Measurements from ENCODE around the gene PRF1. TPM values are rescaled to one million over a fixed set of nuclear protein-coding genes. Genes with fewer than 3 reads are reported as not detected.

Gene PRF1
- total RNA-seq, 1 donor from 2014 or later, result 4.3 TPM

GRCh38 chr10:70567603-70568002 is 34.9 kb downstream of the PRF1 start:
- ATAC-seq (no peak), DNase-seq (ENCODE audit: missing footprints) (no peak)
- intact Hi-C loops (cut with DNase I), result no loop called here

DNA sequence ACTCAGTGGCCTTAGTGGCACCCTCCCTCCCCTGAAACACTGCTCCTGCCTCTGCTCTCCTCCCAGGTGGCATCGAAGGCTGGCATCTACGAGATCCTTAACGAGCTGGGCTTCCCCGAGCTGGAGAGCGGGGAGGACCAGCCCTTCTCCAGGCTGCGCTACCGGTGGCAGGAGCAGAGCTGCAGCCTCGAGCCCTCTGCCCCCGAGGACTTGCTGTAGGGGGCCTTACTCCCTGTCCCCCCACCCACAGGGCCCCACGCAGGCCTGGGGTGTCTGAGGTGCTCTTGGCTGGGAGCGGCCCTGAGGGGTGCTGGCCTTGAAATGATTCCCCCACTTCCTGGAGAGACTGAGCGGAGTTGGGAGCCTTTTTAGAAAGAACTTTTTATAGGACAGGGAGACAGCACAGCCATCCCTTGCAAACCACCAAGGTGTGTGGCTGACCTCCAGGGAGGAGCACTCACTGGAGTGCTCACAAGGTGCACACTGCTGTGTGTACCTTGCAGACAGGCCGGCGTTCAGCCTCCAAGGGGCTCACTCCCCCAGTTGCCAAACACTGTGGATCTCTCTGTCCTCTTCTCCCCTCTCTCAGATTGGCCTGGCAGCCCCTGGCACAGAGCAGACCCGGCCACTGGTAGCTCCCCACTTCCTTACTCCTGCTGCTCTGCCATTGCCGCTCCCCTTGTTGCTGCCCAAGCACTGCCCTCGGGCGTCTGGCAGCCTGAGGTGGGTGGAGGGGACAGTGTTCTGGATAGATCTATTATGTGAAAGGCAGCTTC is 35.8 kb downstream of the PRF1 start:
- intact Hi-C loops (cut with DNase I), result no loop called here
- ATAC-seq (no peak), DNase-seq (ENCODE audit: missing footprints) (peak; percentile 27)

DNA sequence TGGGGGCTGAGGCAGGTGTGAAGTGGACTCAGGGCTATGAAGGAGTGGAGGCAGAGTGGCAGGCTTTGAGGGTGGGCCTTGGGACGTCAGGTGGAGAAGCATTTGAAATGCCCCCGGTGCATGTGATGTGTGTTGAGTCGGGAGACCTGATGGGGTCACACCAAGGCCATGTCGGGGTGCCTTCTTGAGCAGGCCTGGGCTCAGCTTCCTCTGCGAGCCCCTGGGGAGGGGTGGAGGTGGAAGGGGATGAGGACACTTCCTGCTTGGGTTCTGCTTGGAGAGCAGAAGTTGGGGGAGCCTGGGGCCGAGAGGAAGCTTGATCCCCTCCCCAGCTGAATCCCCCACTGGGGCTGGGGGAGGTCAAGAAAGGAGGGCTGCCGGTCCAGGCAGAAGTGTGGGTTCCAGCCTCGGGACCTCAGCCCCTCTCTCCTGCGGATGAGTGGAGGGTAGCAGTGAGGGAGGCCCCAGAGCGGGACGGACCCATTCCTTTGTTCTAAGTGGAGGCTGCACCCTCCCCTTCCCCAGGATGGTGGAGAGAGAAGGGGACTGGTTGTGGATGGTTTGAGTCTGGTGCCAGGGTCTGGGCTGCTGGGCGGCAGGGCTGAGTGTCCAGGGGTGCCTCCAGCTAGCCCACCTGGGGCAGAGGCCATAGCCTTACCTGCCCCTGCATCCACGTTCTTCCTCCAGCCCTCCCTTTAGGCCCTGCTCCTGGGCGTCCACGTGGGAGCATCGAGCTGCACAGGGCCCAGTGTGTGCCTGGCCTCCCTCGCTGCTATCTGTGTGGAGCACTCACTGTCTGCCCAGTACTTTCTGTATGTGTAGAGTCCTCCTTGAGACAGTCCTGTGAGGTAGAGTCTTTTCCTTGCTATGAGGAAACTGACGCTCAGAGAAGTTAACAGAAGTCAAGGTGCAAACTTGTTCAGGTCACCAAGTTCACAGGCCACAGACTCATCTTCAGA is 36.7 kb downstream of the PRF1 start:
- ATAC-seq (no peak), DNase-seq (ENCODE audit: missing footprints) (peak; percentile 52)
- intact Hi-C loops (cut with DNase I), result no loop called here

- DNase-seq (ENCODE audit: missing footprints) (peak; percentile 51), ATAC-seq (no peak)
- intact Hi-C loops (cut with DNase I), result no loop called here
Observed at GRCh38 chr10:70564901-70565351, 37.6 kb downstream of the PRF1 start.

- intact Hi-C loops (cut with DNase I), result no loop called here
- ATAC-seq, result no peak
Observed at GRCh38 chr10:70564113-70564725, 38.3 kb downstream of the PRF1 start.

DNA sequence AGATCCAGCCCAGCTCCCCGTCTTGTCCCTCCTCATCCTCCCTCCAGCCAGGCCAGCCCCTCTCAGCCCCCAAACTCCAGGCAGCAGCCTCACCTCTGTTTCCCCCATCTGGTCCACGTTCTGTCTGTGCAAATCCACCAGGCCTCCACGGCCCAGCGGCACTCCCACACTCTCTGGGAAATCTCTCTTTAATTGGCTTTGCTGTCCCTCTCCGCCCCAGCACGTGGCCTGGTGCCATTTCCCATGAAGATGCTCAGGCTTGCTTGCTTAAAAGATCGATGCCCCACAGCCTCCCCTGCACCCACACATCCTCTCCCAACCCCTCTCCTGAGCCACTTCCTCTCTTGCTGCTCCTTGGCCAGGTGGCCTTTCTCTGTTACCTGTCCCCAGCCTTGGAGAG is 39.3 kb downstream of the PRF1 start:
- intact Hi-C loops (cut with DNase I), result no loop called here
- ATAC-seq (no peak), DNase-seq (ENCODE audit: missing footprints) (no peak)

More at GRCh38 chr10:70564113-70564725, 38.3 kb downstream of the PRF1 start:
- DNase-seq (ENCODE audit: missing footprints), result peak; percentile 21

DNA sequence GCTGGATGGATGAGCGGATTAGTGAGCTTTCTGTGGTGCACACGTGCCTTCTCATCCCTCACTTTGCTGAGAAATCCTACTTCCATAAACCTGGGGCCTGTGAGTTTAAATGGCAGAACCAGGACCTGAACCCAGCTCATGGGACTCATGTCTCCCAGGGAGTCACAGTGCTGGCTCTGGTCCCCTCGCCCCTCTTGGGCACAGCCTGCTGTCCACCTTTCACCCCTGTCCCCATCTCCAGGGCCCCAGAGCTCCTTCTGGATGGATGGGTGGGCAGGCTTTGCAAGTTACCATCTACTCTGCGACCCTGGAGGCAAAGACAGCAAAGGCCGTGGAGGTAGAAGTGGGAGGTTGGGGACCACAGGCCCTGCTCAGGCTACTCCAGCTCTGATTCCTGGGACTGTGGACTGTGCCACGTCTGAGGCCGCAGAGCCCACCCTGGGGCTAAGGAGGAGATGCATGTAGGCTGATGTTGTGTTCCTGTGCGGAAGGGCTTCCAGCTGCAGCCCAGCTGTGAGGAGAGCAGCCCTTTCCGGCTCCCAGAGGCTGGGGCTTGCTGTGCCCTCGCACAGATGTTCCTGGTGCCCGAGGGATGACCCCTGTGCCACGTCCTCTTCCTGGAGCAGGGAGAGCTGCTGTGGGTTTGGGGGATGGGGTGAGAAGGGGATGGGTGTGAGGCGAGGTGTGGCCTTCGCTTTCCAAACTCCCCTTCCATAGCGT is 40.3 kb downstream of the PRF1 start:
- peak; percentile 57 for DNase-seq (ENCODE audit: missing footprints)
- intact Hi-C loops (cut with DNase I), result no loop called here
- ATAC-seq, result no peak

DNA sequence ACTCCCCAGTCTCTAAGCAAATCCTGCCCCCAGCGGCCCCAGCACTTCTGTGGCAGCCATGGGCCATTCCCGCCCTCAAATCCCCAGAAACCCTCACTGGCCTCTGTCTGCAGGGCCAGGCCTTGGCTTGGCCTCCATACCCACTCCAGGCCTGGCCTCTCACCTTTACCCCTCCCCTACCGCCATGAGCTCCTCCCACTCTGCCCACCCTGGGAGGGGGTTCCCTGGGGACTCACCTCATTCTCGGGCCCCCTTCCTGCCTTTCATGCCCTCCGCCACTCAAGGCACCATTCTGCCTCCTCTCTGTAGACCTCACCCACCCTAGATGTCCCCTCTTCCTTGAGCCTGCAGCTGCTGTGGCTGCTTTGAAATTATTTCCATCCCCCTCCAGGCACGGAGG is 41.0 kb downstream of the PRF1 start:
- no peak for ATAC-seq
- intact Hi-C loops (cut with DNase I), result no loop called here
- no peak for DNase-seq (ENCODE audit: missing footprints)

- intact Hi-C loops (cut with DNase I), result no loop called here
- ATAC-seq, result no peak
- peak; percentile 57 for DNase-seq (ENCODE audit: missing footprints)
Observed at GRCh38 chr10:70561070-70561469, 41.5 kb downstream of the PRF1 start.

GRCh38 chr10:70560511-70560941 is 42.0 kb downstream of the PRF1 start:
- intact Hi-C loops (cut with DNase I), result no loop called here
- DNase-seq (ENCODE audit: missing footprints) (peak; percentile 75), ATAC-seq (peak; percentile 54)

- intact Hi-C loops (cut with DNase I), result loop anchor here (2.0 to 5.0 kb wide), 2 partner anchors 112 to 199 kb away; partner anchors contain the start of gene ADAMTS14
- ATAC-seq (no peak), DNase-seq (ENCODE audit: missing footprints) (no peak)
Observed at GRCh38 chr10:70559861-70560260, 42.7 kb downstream of the PRF1 start.

GRCh38 chr10:70558871-70559810 is 43.4 kb downstream of the PRF1 start:
- ATAC-seq (peak; percentile 79), DNase-seq (ENCODE audit: missing footprints) (no peak)
- intact Hi-C loops (cut with DNase I), result loop anchor here (2.0 to 5.0 kb wide), 2 partner anchors 113 to 200 kb away; partner anchors contain the start of gene ADAMTS14

DNA sequence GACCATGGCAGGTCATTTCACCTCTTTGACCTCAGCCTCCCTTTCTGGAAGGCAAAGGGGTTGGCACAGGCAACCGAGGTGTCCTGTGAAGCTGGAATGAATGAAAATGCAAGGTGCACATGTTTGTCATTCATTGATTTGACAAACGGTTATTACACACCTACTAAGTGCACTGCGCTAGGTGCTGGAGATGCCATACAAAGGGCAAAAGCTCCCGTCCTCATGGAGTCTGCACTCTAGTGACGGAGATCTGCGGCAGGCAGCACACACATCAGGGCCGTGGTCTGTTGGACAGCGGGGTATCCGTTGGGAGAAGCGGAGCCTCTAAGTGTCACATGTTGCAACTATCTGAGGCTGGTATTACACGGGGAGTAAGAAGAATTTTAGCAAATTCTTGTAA is 44.2 kb downstream of the PRF1 start:
- DNase-seq (ENCODE audit: missing footprints) (no peak), ATAC-seq (no peak)
- intact Hi-C loops (cut with DNase I), result loop anchor here (2.0 to 5.0 kb wide), 2 partner anchors 114 to 201 kb away; partner anchors contain the start of gene ADAMTS14

DNA sequence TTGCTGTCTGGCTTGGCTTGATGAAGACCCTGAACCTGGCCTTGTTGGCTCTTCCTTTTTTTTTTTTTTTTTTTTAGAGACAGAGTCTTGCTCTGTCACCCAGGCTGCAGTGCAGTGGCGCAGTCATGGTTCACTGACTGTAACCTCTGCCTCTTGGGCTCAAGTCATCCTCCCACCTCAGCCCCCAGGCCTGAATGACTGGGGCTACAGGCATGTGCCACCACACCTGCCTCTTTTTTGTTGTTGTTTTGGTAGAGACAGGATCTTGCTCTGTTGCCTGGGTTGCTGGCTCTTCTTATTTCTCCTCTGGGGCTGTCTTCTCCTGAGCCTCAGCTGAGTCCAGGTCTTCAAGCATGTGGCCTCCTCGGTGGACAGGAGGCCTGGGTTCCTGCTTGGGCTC is 44.7 kb downstream of the PRF1 start:
- DNase-seq (ENCODE audit: missing footprints) (no peak), ATAC-seq (no peak)
- intact Hi-C loops (cut with DNase I), result loop anchor here (2.0 to 5.0 kb wide), 2 partner anchors 114 to 201 kb away; partner anchors contain the start of gene ADAMTS14

DNA sequence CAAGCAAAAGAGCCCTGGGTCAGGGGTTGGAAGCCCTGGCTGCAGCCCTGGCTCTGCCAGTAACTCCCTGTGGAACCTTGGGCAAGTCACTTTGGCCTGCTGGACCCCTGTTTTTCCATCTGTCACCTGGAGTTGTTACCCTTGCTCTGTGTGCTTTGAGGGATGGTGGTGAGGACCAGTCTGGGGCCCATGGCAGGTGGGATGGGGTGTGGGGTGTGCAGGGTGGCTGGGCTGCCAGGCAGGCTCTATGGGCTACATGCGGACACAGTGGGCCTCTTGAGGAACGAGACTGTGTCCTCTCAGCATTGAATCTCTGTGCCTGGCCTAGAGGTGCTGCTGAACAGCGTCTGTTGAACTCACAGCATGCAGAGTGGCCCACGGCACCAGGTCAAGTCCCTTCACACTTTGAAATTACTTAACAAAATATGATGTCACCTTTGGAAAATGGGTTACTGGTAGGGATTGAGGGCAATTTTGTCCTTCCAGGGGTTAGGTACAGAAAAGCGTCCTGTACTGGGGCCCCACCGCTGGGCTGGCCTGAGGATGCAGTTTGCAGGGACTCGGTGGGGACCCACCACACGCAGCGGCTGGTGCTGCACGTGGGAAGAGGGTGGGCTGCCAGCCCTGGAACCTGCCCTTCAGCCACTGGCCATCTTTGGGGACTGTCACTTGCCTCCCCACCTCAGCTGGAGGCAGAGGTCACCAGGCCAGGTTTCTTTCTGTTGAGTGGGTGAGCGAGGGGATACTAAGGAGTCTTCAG is 45.3 kb downstream of the PRF1 start:
- intact Hi-C loops (cut with DNase I), result loop anchor here (5.0 kb wide), 1 partner anchor 115 kb away; the partner anchor contains the start of gene ADAMTS14
- DNase-seq (ENCODE audit: missing footprints) (no peak), ATAC-seq (no peak)

DNA sequence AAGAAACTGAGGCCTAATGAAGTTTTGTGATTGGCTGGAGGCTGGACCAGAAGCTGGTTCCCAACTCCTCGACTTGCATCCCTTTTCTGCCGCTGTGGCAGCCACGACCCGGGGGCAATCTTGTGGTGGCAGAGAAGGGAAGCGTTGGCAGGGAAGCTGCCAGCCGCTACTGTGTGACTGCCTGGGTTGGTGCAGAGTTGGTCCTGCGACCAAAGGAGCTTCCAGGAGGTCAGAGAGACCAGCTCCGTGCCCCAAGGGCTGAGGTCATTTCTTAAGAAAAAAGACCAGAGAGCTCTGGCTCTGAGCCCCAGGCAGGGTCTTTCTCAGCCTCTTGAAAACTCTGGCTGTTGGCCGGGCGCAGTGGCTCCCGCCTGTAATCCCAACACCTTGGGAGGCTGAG is 47.2 kb downstream of the PRF1 start:
- intact Hi-C loops (cut with DNase I), result loop anchor here (5.0 kb wide), 1 partner anchor 117 kb away; the partner anchor contains the start of gene ADAMTS14
- DNase-seq (ENCODE audit: missing footprints), result no peak
- ATAC-seq, result no peak

All from Right ventricle myocardium inferior (tissue), 1 donor.